ENCODE data around the gene FLT4.

DNA sequence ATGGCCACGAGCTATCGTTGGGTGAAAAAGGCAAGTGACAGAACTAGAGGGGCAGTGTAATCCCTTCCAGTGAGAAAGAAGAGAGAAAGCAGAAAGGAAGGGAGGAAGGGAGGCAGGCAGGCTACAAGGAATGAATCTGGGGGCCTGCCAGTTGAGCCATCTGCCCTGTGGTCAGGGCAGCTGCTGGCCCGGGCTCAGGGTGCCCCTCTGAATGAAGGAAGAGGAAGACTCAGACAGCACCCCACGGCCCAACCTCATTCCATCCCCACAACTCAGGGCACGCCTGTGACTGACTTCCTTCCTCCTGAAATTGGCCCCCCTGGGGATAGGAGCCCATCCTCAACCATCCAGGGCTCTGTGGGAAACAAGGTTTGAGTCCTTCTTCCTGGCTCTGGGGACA, 20.3 kb upstream of the FLT4 start:
- TF ChIP-seq EZH2phosphoT487 (IDR thresholded peaks at IDR 0.05; ENCODE audit: borderline replicate concordance, low read depth, low read length) = no peak
- TF ChIP-seq, protein P1, sequence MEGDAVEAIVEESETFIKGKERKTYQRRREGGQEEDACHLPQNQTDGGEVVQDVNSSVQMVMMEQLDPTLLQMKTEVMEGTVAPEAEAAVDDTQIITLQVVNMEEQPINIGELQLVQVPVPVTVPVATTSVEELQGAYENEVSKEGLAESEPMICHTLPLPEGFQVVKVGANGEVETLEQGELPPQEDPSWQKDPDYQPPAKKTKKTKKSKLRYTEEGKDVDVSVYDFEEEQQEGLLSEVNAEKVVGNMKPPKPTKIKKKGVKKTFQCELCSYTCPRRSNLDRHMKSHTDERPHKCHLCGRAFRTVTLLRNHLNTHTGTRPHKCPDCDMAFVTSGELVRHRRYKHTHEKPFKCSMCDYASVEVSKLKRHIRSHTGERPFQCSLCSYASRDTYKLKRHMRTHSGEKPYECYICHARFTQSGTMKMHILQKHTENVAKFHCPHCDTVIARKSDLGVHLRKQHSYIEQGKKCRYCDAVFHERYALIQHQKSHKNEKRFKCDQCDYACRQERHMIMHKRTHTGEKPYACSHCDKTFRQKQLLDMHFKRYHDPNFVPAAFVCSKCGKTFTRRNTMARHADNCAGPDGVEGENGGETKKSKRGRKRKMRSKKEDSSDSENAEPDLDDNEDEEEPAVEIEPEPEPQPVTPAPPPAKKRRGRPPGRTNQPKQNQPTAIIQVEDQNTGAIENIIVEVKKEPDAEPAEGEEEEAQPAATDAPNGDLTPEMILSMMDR (conservative IDR thresholded peaks at IDR 0.05; ENCODE audit: low read length) = no peak
